Panc1 (cell line): ENCODE measurements around the gene CPNE7. TPM values are rescaled to one million over a fixed set of nuclear protein-coding genes. Genes with fewer than 3 reads are reported as not detected.

Source experiments
- ATAC-seq: fragments of 200-7000 bp; cut with Tn5 transposase; 2 replicates; pipeline ENCODE4 v1.9.1; 2020; ENCODE audit warnings: mild to moderate bottlenecking, moderate library complexity
- BruUV-seq: library from RNA; stranded (reverse); fragments of 400-500 nt; replicated peaks from 2 replicates; lab custom pipeline; 2021; lab: Mats Ljungman, UMichigan
- CTCF ChIA-PET: fragments of 300-600 bp; sonication (Branson Sonifier 250); formaldehyde crosslinking; loops from one replicate; lab custom pipeline; 2022; ENCODE audit warnings: antibody characterized with exemption; lab: Charles Lee
- POLR2A ChIA-PET: fragments of 300-600 bp; sonication (Branson Sonifier 250); formaldehyde crosslinking; loops from one replicate; lab custom pipeline; 2022; ENCODE audit warnings: antibody characterized with exemption; lab: Charles Lee
- DNase-seq: peaks from one replicate; pipeline ENCODE4 v3.0.0-alpha.2; 2010; ENCODE audit warnings: low read depth, low spot score
- H3K27ac ChIP-seq: 2 replicates; pipeline ENCODE4 v1.5.1; 2011; ENCODE audit warnings: mild to moderate bottlenecking, low read length, inconsistent platforms
- H3K27me3 ChIP-seq: fragments of 200-500 bp; sonication (Bioruptor generic); 2 replicates; pipeline ENCODE4 v1.6.0; 2014; ENCODE audit warnings: low read length, inconsistent platforms; ENCODE audit not compliant: control insufficient read depth, insufficient read depth
- H3K36me3 ChIP-seq: fragments of 200-500 bp; sonication (Bioruptor generic); 2 replicates; pipeline ENCODE4 v1.5.1; 2014; ENCODE audit warnings: inconsistent platforms, mild to moderate bottlenecking, low read length, moderate library complexity; ENCODE audit not compliant: control insufficient read depth, insufficient read depth
- H3K4me1 ChIP-seq: 2 replicates; pipeline ENCODE4 v1.5.1; 2011; ENCODE audit warnings: inconsistent platforms, mild to moderate bottlenecking, low read length, moderate library complexity; ENCODE audit not compliant: control insufficient read depth, insufficient read depth
- H3K4me3 ChIP-seq, 2 experiments: 2 replicates each; pipeline ENCODE4 v1.5.1; 2011 to 2012; ENCODE audit warnings: low read depth in 2 of 2, low read length in 2 of 2, mild to moderate bottlenecking in 2 of 2, inconsistent platforms in 1 of 2, moderate library complexity in 1 of 2
- H3K9me3 ChIP-seq: fragments of 200-500 bp; sonication (Bioruptor generic); 2 replicates; pipeline ENCODE4 v1.5.1; 2014; ENCODE audit warnings: low read depth, mild to moderate bottlenecking, inconsistent platforms, low read length, moderate library complexity; ENCODE audit not compliant: control insufficient read depth, insufficient read depth
- POLR2AphosphoS5 ChIP-seq: IDR thresholded peaks from 2 replicates; pipeline ENCODE4 v1.6.1; 2012; ENCODE audit warnings: mild to moderate bottlenecking, low read depth, low read length, moderate library complexity
- SIN3A ChIP-seq: IDR thresholded peaks from 2 replicates; pipeline ENCODE4 v1.6.1; 2012; ENCODE audit warnings: low read depth, mild to moderate bottlenecking, low read length, moderate library complexity, borderline replicate concordance; ENCODE audit not compliant: insufficient read depth
- TCF7L2 ChIP-seq: IDR thresholded peaks from 2 replicates; pipeline ENCODE4 v1.6.1; 2011; ENCODE audit warnings: mild to moderate bottlenecking, low read depth, low read length, inconsistent platforms
- in situ Hi-C: cut with HindIII; loops from 2 replicates; pipeline ENCODE4 v1.10.0; 2016; ENCODE audit warnings: low sequenced_read_pairs, low pct_unique_long_range_greater_than_20kb
- intact Hi-C: fragments of 100-400 bp; cut with micrococcal nuclease; formaldehyde crosslinking; loops from one replicate; pipeline ENCODE4 v1.10.0; 2022; ENCODE audit not compliant: unreplicated experiment
- total RNA-seq: library from RNA; stranded (reverse); gene quantifications from one replicate; pipeline ENCODE4 v1.2.1, GENCODE V29; 2021; ENCODE audit not compliant: unreplicated experiment
- TF ChIP-seq, protein P1 (sequence below), 2 experiments: IDR thresholded peaks; 2 replicates each; pipeline ENCODE4 v1.6.1; 2011 to 2012; ENCODE audit warnings: low read depth in 2 of 2, control low read depth in 1 of 2, low read length in 1 of 2, mild to moderate bottlenecking in 1 of 2, moderate library complexity in 1 of 2; ENCODE audit not compliant: insufficient read depth in 1 of 2
- TF ChIP-seq, protein P2 (sequence below): fragments of 450-650 bp; IDR thresholded peaks from 2 replicates; pipeline ENCODE4 v1.5.1; 2017; ENCODE audit warnings: mild to moderate bottlenecking

CPNE7 gene
- total RNA-seq, 1 experiment from 2014 or later = 32.7 TPM

GRCh38 chr16:89600427-89600826 lies 24.9 kb downstream of the CPNE7 start:
- ChIA-PET CTCF (no interaction called here), POLR2A (interaction anchor here (0.6 to 1.0 kb wide), 2 partner anchors 9 to 57 kb away, joined by 5 to 9 read pairs; partner anchors contain the start of genes CHMP1A and SPATA33)
- no peak overlapping the region for H3K27ac ChIP-seq
- intact Hi-C loops (loop anchor here (5.0 kb wide), 1 partner anchor 42 kb away; no protein-coding TSS in a partner anchor), in situ Hi-C loops (no loop called here)
- TF ChIP-seq, protein P1, sequence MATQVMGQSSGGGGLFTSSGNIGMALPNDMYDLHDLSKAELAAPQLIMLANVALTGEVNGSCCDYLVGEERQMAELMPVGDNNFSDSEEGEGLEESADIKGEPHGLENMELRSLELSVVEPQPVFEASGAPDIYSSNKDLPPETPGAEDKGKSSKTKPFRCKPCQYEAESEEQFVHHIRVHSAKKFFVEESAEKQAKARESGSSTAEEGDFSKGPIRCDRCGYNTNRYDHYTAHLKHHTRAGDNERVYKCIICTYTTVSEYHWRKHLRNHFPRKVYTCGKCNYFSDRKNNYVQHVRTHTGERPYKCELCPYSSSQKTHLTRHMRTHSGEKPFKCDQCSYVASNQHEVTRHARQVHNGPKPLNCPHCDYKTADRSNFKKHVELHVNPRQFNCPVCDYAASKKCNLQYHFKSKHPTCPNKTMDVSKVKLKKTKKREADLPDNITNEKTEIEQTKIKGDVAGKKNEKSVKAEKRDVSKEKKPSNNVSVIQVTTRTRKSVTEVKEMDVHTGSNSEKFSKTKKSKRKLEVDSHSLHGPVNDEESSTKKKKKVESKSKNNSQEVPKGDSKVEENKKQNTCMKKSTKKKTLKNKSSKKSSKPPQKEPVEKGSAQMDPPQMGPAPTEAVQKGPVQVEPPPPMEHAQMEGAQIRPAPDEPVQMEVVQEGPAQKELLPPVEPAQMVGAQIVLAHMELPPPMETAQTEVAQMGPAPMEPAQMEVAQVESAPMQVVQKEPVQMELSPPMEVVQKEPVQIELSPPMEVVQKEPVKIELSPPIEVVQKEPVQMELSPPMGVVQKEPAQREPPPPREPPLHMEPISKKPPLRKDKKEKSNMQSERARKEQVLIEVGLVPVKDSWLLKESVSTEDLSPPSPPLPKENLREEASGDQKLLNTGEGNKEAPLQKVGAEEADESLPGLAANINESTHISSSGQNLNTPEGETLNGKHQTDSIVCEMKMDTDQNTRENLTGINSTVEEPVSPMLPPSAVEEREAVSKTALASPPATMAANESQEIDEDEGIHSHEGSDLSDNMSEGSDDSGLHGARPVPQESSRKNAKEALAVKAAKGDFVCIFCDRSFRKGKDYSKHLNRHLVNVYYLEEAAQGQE (IDR thresholded peaks at IDR 0.05; ENCODE audit: insufficient read depth in 1 of 2, low read depth in 2 of 2, low read length in 1 of 2) = no peak
- TF ChIP-seq TCF7L2 (no peak), POLR2AphosphoS5 (no peak), SIN3A (no peak)
- TF ChIP-seq, protein P2, sequence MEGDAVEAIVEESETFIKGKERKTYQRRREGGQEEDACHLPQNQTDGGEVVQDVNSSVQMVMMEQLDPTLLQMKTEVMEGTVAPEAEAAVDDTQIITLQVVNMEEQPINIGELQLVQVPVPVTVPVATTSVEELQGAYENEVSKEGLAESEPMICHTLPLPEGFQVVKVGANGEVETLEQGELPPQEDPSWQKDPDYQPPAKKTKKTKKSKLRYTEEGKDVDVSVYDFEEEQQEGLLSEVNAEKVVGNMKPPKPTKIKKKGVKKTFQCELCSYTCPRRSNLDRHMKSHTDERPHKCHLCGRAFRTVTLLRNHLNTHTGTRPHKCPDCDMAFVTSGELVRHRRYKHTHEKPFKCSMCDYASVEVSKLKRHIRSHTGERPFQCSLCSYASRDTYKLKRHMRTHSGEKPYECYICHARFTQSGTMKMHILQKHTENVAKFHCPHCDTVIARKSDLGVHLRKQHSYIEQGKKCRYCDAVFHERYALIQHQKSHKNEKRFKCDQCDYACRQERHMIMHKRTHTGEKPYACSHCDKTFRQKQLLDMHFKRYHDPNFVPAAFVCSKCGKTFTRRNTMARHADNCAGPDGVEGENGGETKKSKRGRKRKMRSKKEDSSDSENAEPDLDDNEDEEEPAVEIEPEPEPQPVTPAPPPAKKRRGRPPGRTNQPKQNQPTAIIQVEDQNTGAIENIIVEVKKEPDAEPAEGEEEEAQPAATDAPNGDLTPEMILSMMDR = no peak
- H3K4me1 ChIP-seq = peaks cover 6% of the 10 kb centered on the region
- DNase-seq (no peak), ATAC-seq (no peak)
- no TSS peak for BruUV-seq
- no peak overlapping the region for H3K4me3 ChIP-seq
- no peaks in the 10 kb centered on the region for H3K27me3 ChIP-seq
- no peaks in the 10 kb centered on the region for H3K36me3 ChIP-seq
- H3K9me3 ChIP-seq = no peaks in the 10 kb centered on the region

- Histone ChIP-seq H3K36me3 (no peaks in the 10 kb centered on the region), H3K27me3 (no peaks in the 10 kb centered on the region), H3K27ac (no peak overlapping the region), H3K9me3 (no peaks in the 10 kb centered on the region), H3K4me3 (no peak overlapping the region), H3K4me1 (peaks cover 6% of the 10 kb centered on the region)
- POLR2A ChIA-PET = interaction anchor here (0.6 to 1.0 kb wide), 2 partner anchors 9 to 56 kb away, joined by 5 to 9 read pairs; partner anchors contain the start of genes CHMP1A and SPATA33
- CTCF ChIA-PET = no interaction called here
- no TSS peak for BruUV-seq
- in situ Hi-C loops = no loop called here
- TF ChIP-seq TCF7L2 (no peak), SIN3A (no peak), POLR2AphosphoS5 (no peak)
- TF ChIP-seq, protein P2 = no peak
- TF ChIP-seq, protein P1 (IDR thresholded peaks at IDR 0.05; ENCODE audit: insufficient read depth in 1 of 2, low read depth in 2 of 2, low read length in 1 of 2) = no peak
- 0 out of 2 replicates have a peak, but pooled peaks have one; percentile 32 for ATAC-seq
- DNase-seq = no peak
- intact Hi-C loops = loop anchor here (5.0 kb wide), 1 partner anchor 41 kb away; no protein-coding TSS in a partner anchor
These were observed 25.4 kb downstream of the CPNE7 start for GRCh38 chr16:89600956-89601355.
